ENCODE results near the gene PSAP.

Gene PSAP

GRCh38 chr10:71784679-71785272, 66.3 kb downstream of the PSAP start:
- TF ChIP-seq CTCF (IDR thresholded peaks at IDR 0.05; ENCODE audit: extremely low read depth, insufficient read depth, missing control alignments) = no peak
- in situ Hi-C loops (cut with MboI; ENCODE audit: low pct_unique_long_range_greater_than_20kb, low sequenced_read_pairs, unreplicated experiment) = no loop called here
- no peak for DNase-seq (ENCODE audit: low spot score)

GRCh38 chr10:71783917-71784678, 67.0 kb downstream of the PSAP start:
- DNase-seq (ENCODE audit: low spot score) = no peak
- in situ Hi-C loops (cut with MboI; ENCODE audit: low pct_unique_long_range_greater_than_20kb, low sequenced_read_pairs, unreplicated experiment) = no loop called here
- no peak for TF ChIP-seq CTCF (IDR thresholded peaks at IDR 0.05; ENCODE audit: extremely low read depth, insufficient read depth, missing control alignments)

- in situ Hi-C loops (cut with MboI; ENCODE audit: low pct_unique_long_range_greater_than_20kb, low sequenced_read_pairs, unreplicated experiment) = no loop called here
- no peak for TF ChIP-seq CTCF (IDR thresholded peaks at IDR 0.05; ENCODE audit: extremely low read depth, insufficient read depth, missing control alignments)
Observed at GRCh38 chr10:71782917-71783490, 68.0 kb downstream of the PSAP start.

GRCh38 chr10:71782221-71782916, 68.7 kb downstream of the PSAP start:
- no peak for TF ChIP-seq CTCF (IDR thresholded peaks at IDR 0.05; ENCODE audit: extremely low read depth, insufficient read depth, missing control alignments)
- in situ Hi-C loops (cut with MboI; ENCODE audit: low pct_unique_long_range_greater_than_20kb, low sequenced_read_pairs, unreplicated experiment) = no loop called here
- DNase-seq (ENCODE audit: low spot score) = no peak

More at GRCh38 chr10:71782917-71783490, 68.0 kb downstream of the PSAP start:
- DNase-seq (ENCODE audit: low spot score) = no peak

GRCh38 chr10:71780719-71781118, 70.3 kb downstream of the PSAP start:
- DNase-seq (ENCODE audit: low spot score) = no peak
- TF ChIP-seq CTCF (IDR thresholded peaks at IDR 0.05; ENCODE audit: extremely low read depth, insufficient read depth, missing control alignments) = peak; percentile 18
- in situ Hi-C loops (cut with MboI; ENCODE audit: low pct_unique_long_range_greater_than_20kb, low sequenced_read_pairs, unreplicated experiment) = no loop called here

- TF ChIP-seq CTCF (IDR thresholded peaks at IDR 0.05; ENCODE audit: extremely low read depth, insufficient read depth, missing control alignments) = no peak
- DNase-seq (ENCODE audit: low spot score) = no peak
- in situ Hi-C loops (cut with MboI; ENCODE audit: low pct_unique_long_range_greater_than_20kb, low sequenced_read_pairs, unreplicated experiment) = no loop called here
Observed at GRCh38 chr10:71780156-71780555, 70.9 kb downstream of the PSAP start.

Data from GM13977 (cell line).